ENCODE results near the gene EPDR1.

The EPDR1 gene

GRCh38 chr7:37920305-37920848, at the start of gene EPDR1:
EPDR1 (plus strand) TSS chr7:37920640; CDS start chr7:37920940, 300 bp downstream.
- DNase-seq (ENCODE audit: low read depth): no peak

GRCh38 chr7:37882086-37882485, 38.4 kb upstream of the EPDR1 start:
- DNase-seq (ENCODE audit: low read depth): no peak

- no peak for DNase-seq (ENCODE audit: low read depth)
Observed at GRCh38 chr7:37893359-37893758, 27.1 kb upstream of the EPDR1 start.

- DNase-seq (ENCODE audit: low read depth): no peak
Observed at GRCh38 chr7:37894671-37895070, 25.8 kb upstream of the EPDR1 start.

GRCh38 chr7:37899712-37900247, 20.7 kb upstream of the EPDR1 start:
- DNase-seq (ENCODE audit: low read depth): no peak

GRCh38 chr7:37901236-37901827, 19.1 kb upstream of the EPDR1 start:
- no peak for DNase-seq (ENCODE audit: low read depth)

GRCh38 chr7:37901890-37902524, 18.4 kb upstream of the EPDR1 start:
- no peak for DNase-seq (ENCODE audit: low read depth)

- no peak for DNase-seq (ENCODE audit: low read depth)
Observed at GRCh38 chr7:37908221-37908788, 12.1 kb upstream of the EPDR1 start.

- no peak for DNase-seq (ENCODE audit: low read depth)
Observed at GRCh38 chr7:37912756-37913155, 7.7 kb upstream of the EPDR1 start.

- no peak for DNase-seq (ENCODE audit: low read depth)
Observed at GRCh38 chr7:37915438-37915837, 5.0 kb upstream of the EPDR1 start.

GRCh38 chr7:37916017-37916672, 4.3 kb upstream of the EPDR1 start:
- no peak for DNase-seq (ENCODE audit: low read depth)

GRCh38 chr7:37916673-37917660, 3.5 kb upstream of the EPDR1 start, which contains the start of gene SFRP4:
SFRP4 (minus strand) TSS chr7:37916817; CDS start chr7:37916537, 280 bp downstream.
- DNase-seq (ENCODE audit: low read depth): no peak

GRCh38 chr7:37918526-37918925, 1.9 kb upstream of the EPDR1 start:
- DNase-seq (ENCODE audit: low read depth): no peak

GRCh38 chr7:37920849-37921805, 687 bp downstream of the EPDR1 start:
- DNase-seq (ENCODE audit: low read depth): no peak

- no peak for DNase-seq (ENCODE audit: low read depth)
Observed at GRCh38 chr7:37921876-37922275, 1.4 kb downstream of the EPDR1 start.

- DNase-seq (ENCODE audit: low read depth): no peak
Observed at GRCh38 chr7:37923996-37924395, 3.6 kb downstream of the EPDR1 start.

- no peak for DNase-seq (ENCODE audit: low read depth)
Observed at GRCh38 chr7:37924491-37925041, 4.1 kb downstream of the EPDR1 start.

- DNase-seq (ENCODE audit: low read depth): no peak
Observed at GRCh38 chr7:37925620-37926019, 5.2 kb downstream of the EPDR1 start.

GRCh38 chr7:37927773-37928444, 7.5 kb downstream of the EPDR1 start:
- DNase-seq (ENCODE audit: low read depth): no peak

All from activated T-helper 1 cell treated with Interleukin-2 at 50 U/mL for 16 hours (primary cell).